SU-DHL-6 (cell line): ENCODE measurements around the gene ZP1.

Experiments used
- H2AFZ ChIP-seq: fragments of 200-600 bp; sonication (generic); 2 replicates; pipeline ENCODE4 v1.6.1; 2014; ENCODE audit warnings: low read depth, mild to moderate bottlenecking, moderate library complexity, mixed read lengths, antibody characterized with exemption, low read length; ENCODE audit not compliant: severe bottlenecking
- H3F3A ChIP-seq: fragments of 200-600 bp; shearing (Covaris generic); 2 replicates; pipeline ENCODE4 v1.6.0; 2016; ENCODE audit warnings: antibody characterized with exemption, mild to moderate bottlenecking; ENCODE audit not compliant: insufficient read depth
- H3K27ac ChIP-seq: fragments of 200-600 bp; sonication (generic); 2 replicates; pipeline ENCODE4 v1.5.1; 2016; ENCODE audit warnings: low read depth, mild to moderate bottlenecking, low read length, moderate library complexity, mixed read lengths
- H3K27me3 ChIP-seq: fragments of 200-600 bp; sonication (generic), shearing (Covaris generic); 2 replicates; pipeline ENCODE4 v1.6.0; 2014; ENCODE audit warnings: mild to moderate bottlenecking, low read length
- H3K36me3 ChIP-seq: fragments of 200-600 bp; sonication (generic); 2 replicates; pipeline ENCODE4 v1.6.1; 2014; ENCODE audit warnings: mild to moderate bottlenecking, low read length, mixed read lengths
- H3K4me2 ChIP-seq: fragments of 300-600, 200-600 bp; shearing (Covaris generic), sonication (generic); 2 replicates; pipeline ENCODE4 v1.6.0; 2014; ENCODE audit warnings: low read length, low read depth, mild to moderate bottlenecking; ENCODE audit not compliant: poor library complexity, severe bottlenecking
- H3K4me3 ChIP-seq: fragments of 200-600 bp; sonication (generic); 2 replicates; pipeline ENCODE4 v1.5.1; 2014; ENCODE audit warnings: antibody characterized with exemption, low read length, mild to moderate bottlenecking, mixed read lengths; ENCODE audit not compliant: insufficient read depth, poor library complexity, severe bottlenecking
- H3K79me2 ChIP-seq: fragments of 200-600 bp; sonication (generic); 2 replicates; pipeline ENCODE4 v1.6.1; 2014; ENCODE audit warnings: mild to moderate bottlenecking, low read length, moderate library complexity; ENCODE audit not compliant: insufficient read depth
- H3K9ac ChIP-seq: fragments of 200-600 bp; sonication (generic); 2 replicates; pipeline ENCODE4 v1.7.0; 2014; ENCODE audit warnings: mild to moderate bottlenecking, low read length
- H3K9me2 ChIP-seq: fragments of 200-600 bp; sonication (generic); replicated peaks from 2 replicates; pipeline ENCODE4 v1.6.1; 2014; ENCODE audit warnings: low read length; ENCODE audit not compliant: insufficient read depth
- H3K9me3 ChIP-seq: fragments of 200-600 bp; sonication (generic); 2 replicates; pipeline ENCODE4 v1.6.1; 2014; ENCODE audit warnings: low read length, mixed read lengths; ENCODE audit not compliant: insufficient read depth
- H4K20me1 ChIP-seq: fragments of 200-600 bp; sonication (generic); 2 replicates; pipeline ENCODE4 v1.6.1; 2014; ENCODE audit warnings: low read depth, mild to moderate bottlenecking, antibody characterized with exemption, low read length, moderate library complexity, mixed read lengths
- EZH2phosphoT487 ChIP-seq: fragments of 200-600 bp; sonication (generic), shearing (Covaris generic); conservative IDR thresholded peaks from 2 replicates; pipeline ENCODE4 v1.6.1; 2018; ENCODE audit warnings: mild to moderate bottlenecking, antibody characterized with exemption, low read length, moderate library complexity, mixed read lengths
- TF ChIP-seq, protein P1 (sequence below): fragments of 200-600 bp; sonication (generic); IDR thresholded peaks from one replicate; pipeline ENCODE4 v1.5.1; 2017; ENCODE audit warnings: antibody characterized with exemption, mild to moderate bottlenecking, low read length, moderate library complexity; ENCODE audit not compliant: insufficient read depth, poor library complexity, severe bottlenecking

ZP1 gene

DNA sequence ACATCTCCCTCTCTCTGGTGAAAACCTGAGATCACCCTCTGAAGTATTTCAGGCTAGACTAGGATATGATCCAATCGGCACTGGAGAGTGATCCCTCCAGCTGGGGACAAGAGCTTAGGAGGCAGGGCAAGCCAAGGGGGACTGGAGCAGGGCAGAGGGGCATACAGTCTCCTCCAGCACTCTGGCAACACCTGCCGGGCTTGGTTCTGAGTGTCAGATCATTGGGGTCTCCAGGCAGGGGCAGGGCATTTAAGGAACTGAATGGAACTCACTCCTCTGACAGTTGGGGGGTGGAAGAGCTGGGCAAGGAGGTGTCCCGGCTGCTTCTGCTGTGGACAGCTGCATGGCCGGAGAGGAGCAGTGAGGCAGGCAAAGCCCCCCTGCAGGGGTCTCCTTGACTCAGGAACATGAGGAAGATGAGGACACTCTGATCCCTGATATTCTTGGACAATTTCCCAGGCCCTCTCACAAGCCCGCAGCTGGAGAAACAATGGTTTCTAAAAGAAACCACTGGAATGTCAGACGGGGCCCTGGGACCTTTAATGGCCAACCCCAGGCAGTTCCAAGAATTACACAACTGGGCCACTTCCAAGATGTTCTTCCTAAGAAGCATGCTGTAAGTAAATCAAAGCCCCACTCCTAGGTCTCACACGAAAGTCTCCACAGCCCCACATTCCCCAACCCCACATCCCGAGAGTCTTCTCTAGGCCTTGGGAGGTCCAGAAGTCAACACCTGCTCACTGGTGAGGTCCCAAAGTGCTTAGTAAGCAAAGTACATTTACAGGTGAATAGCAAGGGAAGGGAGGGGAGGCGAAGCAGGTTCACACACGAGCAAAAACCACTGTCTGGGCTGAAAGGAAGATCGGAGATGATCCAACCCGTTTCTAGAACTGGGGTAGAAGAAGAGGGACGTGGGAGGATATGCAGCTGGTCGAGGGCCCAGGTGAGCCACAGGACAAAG lies 26.6 kb upstream of the ZP1 start:
- Histone ChIP-seq H3K27me3 (no peaks in the 10 kb centered on the region), H2AFZ (no peak overlapping the region)

DNA sequence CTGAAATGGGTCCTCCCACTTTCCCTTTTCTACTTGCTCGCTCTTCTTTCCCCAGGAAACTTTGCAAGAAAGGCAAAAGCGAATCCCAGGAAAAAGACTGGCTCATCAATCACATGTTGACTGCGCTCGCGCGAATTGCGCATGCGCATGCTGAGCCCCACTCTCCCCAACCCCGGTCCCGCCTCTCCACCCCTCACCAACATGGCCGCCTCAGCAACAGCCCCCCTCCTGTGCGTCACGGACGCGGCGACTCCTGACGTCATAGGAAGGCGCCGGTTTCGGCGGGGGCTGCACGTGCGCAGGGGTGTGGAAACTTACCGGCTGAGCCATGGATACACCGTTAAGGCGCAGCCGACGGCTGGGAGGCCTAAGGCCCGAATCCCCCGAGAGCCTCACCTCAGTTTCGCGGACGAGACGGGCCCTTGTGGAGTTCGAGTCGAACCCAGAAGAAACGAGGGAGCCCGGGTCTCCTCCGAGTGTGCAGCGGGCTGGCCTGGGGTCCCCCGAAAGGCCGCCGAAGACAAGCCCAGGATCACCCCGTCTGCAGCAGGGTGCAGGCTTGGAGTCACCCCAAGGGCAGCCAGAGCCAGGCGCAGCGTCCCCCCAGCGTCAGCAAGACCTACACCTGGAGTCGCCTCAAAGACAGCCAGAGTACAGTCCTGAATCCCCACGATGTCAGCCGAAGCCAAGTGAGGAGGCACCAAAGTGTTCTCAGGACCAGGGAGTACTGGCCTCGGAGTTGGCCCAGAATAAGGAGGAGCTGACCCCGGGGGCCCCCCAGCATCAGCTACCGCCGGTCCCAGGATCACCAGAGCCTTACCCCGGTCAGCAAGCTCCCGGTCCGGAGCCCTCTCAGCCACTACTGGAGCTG lies 25.3 kb upstream of the ZP1 start, which contains the start of gene CCDC86:
Gene CCDC86 (plus strand): TSS at position 317 of the 871 bp plus-strand sequence. CDS start 12 bp downstream, at position 329.
- no peaks in the 10 kb centered on the region for H4K20me1 ChIP-seq
- no peaks in the 10 kb centered on the region for H3F3A ChIP-seq
- peaks cover 44% of the 10 kb centered on the region for H3K79me2 ChIP-seq
- H2AFZ ChIP-seq = peak within 1 kb of the TSS; percentile 43
- H3K4me2 ChIP-seq = peak within 1 kb of the TSS; percentile 71
- H3K9ac ChIP-seq = peak within 1 kb of the TSS; percentile 86
- H3K36me3 ChIP-seq = no peaks in the 10 kb centered on the region
- no peak within 1 kb of the TSS for H3K27ac ChIP-seq
- H3K4me3 ChIP-seq = peak within 1 kb of the TSS; percentile 94
- no peaks in the 10 kb centered on the region for H3K9me3 ChIP-seq
- H3K9me2 ChIP-seq = no peaks in the 10 kb centered on the region
- no peak for TF ChIP-seq EZH2phosphoT487
- TF ChIP-seq, protein P1, sequence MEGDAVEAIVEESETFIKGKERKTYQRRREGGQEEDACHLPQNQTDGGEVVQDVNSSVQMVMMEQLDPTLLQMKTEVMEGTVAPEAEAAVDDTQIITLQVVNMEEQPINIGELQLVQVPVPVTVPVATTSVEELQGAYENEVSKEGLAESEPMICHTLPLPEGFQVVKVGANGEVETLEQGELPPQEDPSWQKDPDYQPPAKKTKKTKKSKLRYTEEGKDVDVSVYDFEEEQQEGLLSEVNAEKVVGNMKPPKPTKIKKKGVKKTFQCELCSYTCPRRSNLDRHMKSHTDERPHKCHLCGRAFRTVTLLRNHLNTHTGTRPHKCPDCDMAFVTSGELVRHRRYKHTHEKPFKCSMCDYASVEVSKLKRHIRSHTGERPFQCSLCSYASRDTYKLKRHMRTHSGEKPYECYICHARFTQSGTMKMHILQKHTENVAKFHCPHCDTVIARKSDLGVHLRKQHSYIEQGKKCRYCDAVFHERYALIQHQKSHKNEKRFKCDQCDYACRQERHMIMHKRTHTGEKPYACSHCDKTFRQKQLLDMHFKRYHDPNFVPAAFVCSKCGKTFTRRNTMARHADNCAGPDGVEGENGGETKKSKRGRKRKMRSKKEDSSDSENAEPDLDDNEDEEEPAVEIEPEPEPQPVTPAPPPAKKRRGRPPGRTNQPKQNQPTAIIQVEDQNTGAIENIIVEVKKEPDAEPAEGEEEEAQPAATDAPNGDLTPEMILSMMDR = no peak
- no peaks in the 10 kb centered on the region for H3K27me3 ChIP-seq

More for the DNA sequence above, 26.6 kb upstream of the ZP1 start:
- no peaks in the 10 kb centered on the region for H3F3A ChIP-seq
- H3K27ac ChIP-seq = no peak overlapping the region
- H3K9me3 ChIP-seq = no peaks in the 10 kb centered on the region
- H3K9me2 ChIP-seq = no peaks in the 10 kb centered on the region
- H3K79me2 ChIP-seq = peaks cover 39% of the 10 kb centered on the region
- H3K9ac ChIP-seq = no peak overlapping the region
- no peaks in the 10 kb centered on the region for H3K36me3 ChIP-seq
- H3K4me3 ChIP-seq = no peak overlapping the region
- H3K4me2 ChIP-seq = no peak overlapping the region
- no peak for TF ChIP-seq EZH2phosphoT487
- TF ChIP-seq, protein P1 = no peak
- H4K20me1 ChIP-seq = no peaks in the 10 kb centered on the region

DNA sequence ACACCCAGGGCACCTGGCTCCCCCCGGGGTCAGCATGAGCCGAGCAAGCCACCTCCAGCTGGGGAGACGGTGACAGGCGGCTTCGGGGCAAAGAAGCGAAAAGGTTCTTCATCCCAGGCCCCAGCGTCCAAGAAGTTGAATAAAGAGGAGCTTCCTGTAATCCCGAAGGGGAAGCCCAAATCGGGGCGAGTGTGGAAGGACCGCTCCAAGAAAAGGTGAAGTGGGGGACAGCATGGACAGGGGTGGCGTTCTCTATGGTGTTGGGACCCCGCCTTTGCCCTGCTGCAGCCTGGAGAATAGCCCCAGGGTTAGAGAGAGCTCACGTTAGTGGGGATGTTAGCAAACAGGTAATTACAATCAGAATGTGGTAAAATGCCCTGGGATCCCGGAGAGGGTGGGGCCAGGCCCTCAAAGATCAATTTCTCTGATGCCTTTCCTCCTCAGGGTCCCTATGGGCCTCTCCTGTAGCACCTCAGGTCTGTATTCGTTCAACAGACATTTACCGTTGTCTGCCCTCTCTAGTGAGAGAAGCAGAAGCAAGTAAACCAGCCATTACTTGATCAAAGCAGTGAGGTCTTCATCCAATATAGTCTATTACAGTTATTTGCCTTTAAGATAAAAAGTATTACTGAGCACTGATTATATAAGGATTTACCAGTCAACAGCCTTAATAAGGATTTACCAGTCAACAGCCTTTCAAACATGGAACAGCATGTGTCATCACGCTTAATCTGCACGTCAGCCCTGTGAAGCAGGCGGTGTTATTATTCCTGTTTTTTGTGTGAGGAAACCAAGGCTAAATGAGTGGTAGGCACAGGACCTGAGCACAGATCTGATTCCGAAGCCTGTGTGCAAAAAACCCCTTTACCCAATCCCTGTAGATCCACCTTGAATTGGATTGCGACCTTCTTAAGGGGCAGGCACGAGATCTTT lies 24.4 kb upstream of the ZP1 start:
- TF ChIP-seq, protein P1 = no peak
- no peak for TF ChIP-seq EZH2phosphoT487
- H3K27ac ChIP-seq = no peak overlapping the region
- H4K20me1 ChIP-seq = no peaks in the 10 kb centered on the region
- no peaks in the 10 kb centered on the region for H3K36me3 ChIP-seq
- H3K9ac ChIP-seq = peak overlapping the region; percentile 86
- H3K4me2 ChIP-seq = peak overlapping the region; percentile 71
- H2AFZ ChIP-seq = peak overlapping the region; percentile 43
- H3K4me3 ChIP-seq = peak overlapping the region; percentile 94
- peaks cover 44% of the 10 kb centered on the region for H3K79me2 ChIP-seq
- no peaks in the 10 kb centered on the region for H3K27me3 ChIP-seq
- H3F3A ChIP-seq = no peaks in the 10 kb centered on the region
- H3K9me3 ChIP-seq = no peaks in the 10 kb centered on the region
- no peaks in the 10 kb centered on the region for H3K9me2 ChIP-seq
